GM23338 (cell line): ENCODE results near the gene GRK3. TPM values are rescaled to one million over a fixed set of nuclear protein-coding genes. Genes with fewer than 3 reads are reported as not detected.

Source experiments
- ATAC-seq: fragments of 200-7000 bp; cut with Tn5 transposase; 3 replicates; pipeline ENCODE4 v1.9.1; 2020
- DNase-seq: peaks from one replicate; pipeline ENCODE4 v3.0.0-alpha.2; 2015; ENCODE audit warnings: low spot score
- H2AFZ ChIP-seq: fragments of 200-600 bp; sonication (generic); 2 replicates; pipeline ENCODE4 v1.8.0; 2016; ENCODE audit warnings: antibody characterized with exemption, mild to moderate bottlenecking, moderate library complexity
- H3F3A ChIP-seq: fragments of 200-600 bp; sonication (generic); replicated peaks from 2 replicates; pipeline ENCODE4 v1.8.0; 2017; ENCODE audit warnings: antibody characterized with exemption, mixed run types, low read depth
- H3K27ac ChIP-seq: fragments of 200-600 bp; sonication (generic); 2 replicates; pipeline ENCODE4 v1.6.1; 2016; ENCODE audit warnings: low read depth
- H3K27me3 ChIP-seq: fragments of 200-600 bp; sonication (generic); 2 replicates; pipeline ENCODE4 v1.8.0; 2016; ENCODE audit warnings: mild to moderate bottlenecking, mixed run types, moderate library complexity; ENCODE audit not compliant: insufficient read depth
- H3K36me3 ChIP-seq: fragments of 200-600 bp; sonication (generic); 2 replicates; pipeline ENCODE4 v1.8.0; 2016; ENCODE audit warnings: mild to moderate bottlenecking; ENCODE audit not compliant: insufficient read depth
- H3K4me1 ChIP-seq: fragments of 200-600 bp; sonication (generic); 2 replicates; pipeline ENCODE4 v1.8.0; 2016; ENCODE audit warnings: mild to moderate bottlenecking, moderate library complexity; ENCODE audit not compliant: insufficient read depth
- H3K4me2 ChIP-seq: fragments of 200-600 bp; sonication (generic); 2 replicates; pipeline ENCODE4 v1.7.1; 2017; ENCODE audit warnings: mixed run types
- H3K4me3 ChIP-seq: fragments of 200-600 bp; sonication (generic); 2 replicates; pipeline ENCODE4 v1.6.1; 2016; ENCODE audit warnings: mixed run types
- H3K79me2 ChIP-seq: fragments of 200-600 bp; sonication (generic); replicated peaks from 2 replicates; pipeline ENCODE4 v1.8.0; 2017; ENCODE audit warnings: mild to moderate bottlenecking; ENCODE audit not compliant: insufficient read depth
- H3K9me2 ChIP-seq: fragments of 200-600 bp; sonication (generic); 2 replicates; pipeline ENCODE4 v1.8.0; 2017; ENCODE audit not compliant: insufficient read depth
- H4K20me1 ChIP-seq: fragments of 200-600 bp; sonication (generic); replicated peaks from 2 replicates; pipeline ENCODE4 v1.8.0; 2017; ENCODE audit warnings: mild to moderate bottlenecking; ENCODE audit not compliant: insufficient read depth
- H3K27ac Mint-ChIP-seq: 2 replicates; pipeline ENCODE4 v1.8.0; 2020; ENCODE audit warnings: inconsistent platforms, mild to moderate bottlenecking, moderate library complexity, mixed read lengths
- H3K27me3 Mint-ChIP-seq: 3 replicates; pipeline ENCODE4 v1.8.0; 2022; ENCODE audit warnings: low read depth, mild to moderate bottlenecking, moderate library complexity, mixed read lengths, inconsistent platforms; ENCODE audit not compliant: insufficient read depth, poor library complexity
- H3K36me3 Mint-ChIP-seq: 3 replicates; pipeline ENCODE4 v1.8.0; 2021; ENCODE audit warnings: low read depth, mild to moderate bottlenecking, inconsistent platforms, moderate library complexity, mixed read lengths
- H3K4me1 Mint-ChIP-seq: 3 replicates; pipeline ENCODE4 v1.8.0; 2020; ENCODE audit warnings: mild to moderate bottlenecking, inconsistent platforms, mixed read lengths
- H3K4me3 Mint-ChIP-seq: 3 replicates; pipeline ENCODE4 v1.8.0; 2021; ENCODE audit warnings: moderate library complexity, mild to moderate bottlenecking, inconsistent platforms, mixed read lengths
- H3K9me3 Mint-ChIP-seq: 3 replicates; pipeline ENCODE4 v1.8.0; 2020; ENCODE audit warnings: moderate library complexity, mild to moderate bottlenecking, inconsistent platforms, mixed read lengths
- EZH2phosphoT487 ChIP-seq: fragments of 200-600 bp; sonication (generic); IDR thresholded peaks from one replicate; pipeline ENCODE4 v1.8.1; 2018; ENCODE audit warnings: antibody characterized with exemption; ENCODE audit not compliant: unreplicated experiment
- STAT1 ChIP-seq: IDR thresholded peaks from one replicate; pipeline ENCODE4 v1.6.1; 2016; ENCODE audit warnings: antibody characterized with exemption; ENCODE audit not compliant: unreplicated experiment
- ZNF114 ChIP-seq: fragments of 250-450 bp; sonication (Bioruptor Pico); IDR thresholded peaks from 2 replicates; pipeline ENCODE4 v1.5.0; 2020; ENCODE audit warnings: mild to moderate bottlenecking, moderate library complexity
- polyA plus RNA-seq: library from polyadenylated mRNA; unstranded; fragments of >200 nt; fragmentation: Nextera tagmentation; extraction: Ambion mirVana; gene quantifications from 2 replicates; pipeline ENCODE4 v1.2.1, GENCODE V29; 2016
- total RNA-seq: library from RNA; depleted of rRNA; stranded (reverse); fragments of >200 nt; shearing (Covaris generic); gene quantifications from 2 replicates; pipeline ENCODE4 v1.2.3, GENCODE V29; 2014
- TF ChIP-seq, protein P1 (sequence below): IDR thresholded peaks from one replicate; pipeline ENCODE4 v1.6.1; 2018; ENCODE audit warnings: antibody characterized with exemption; ENCODE audit not compliant: unreplicated experiment
- TF ChIP-seq, protein P2 (sequence below), 2 experiments: fragments of 200-600 bp in 1 of 2; sonication (generic) in 1 of 2; conservative IDR thresholded peaks; 2 replicates each; pipeline versions ENCODE4 v1.5.1 to v1.6.1; 2016 to 2017; ENCODE audit warnings: antibody characterized with exemption in 2 of 2, low read depth in 2 of 2, mild to moderate bottlenecking in 2 of 2, moderate library complexity in 1 of 2

GRK3 gene
- total and polyA plus RNA-seq, 2 experiments from 2014 or later, result 6.0 to 25.3 TPM

DNA sequence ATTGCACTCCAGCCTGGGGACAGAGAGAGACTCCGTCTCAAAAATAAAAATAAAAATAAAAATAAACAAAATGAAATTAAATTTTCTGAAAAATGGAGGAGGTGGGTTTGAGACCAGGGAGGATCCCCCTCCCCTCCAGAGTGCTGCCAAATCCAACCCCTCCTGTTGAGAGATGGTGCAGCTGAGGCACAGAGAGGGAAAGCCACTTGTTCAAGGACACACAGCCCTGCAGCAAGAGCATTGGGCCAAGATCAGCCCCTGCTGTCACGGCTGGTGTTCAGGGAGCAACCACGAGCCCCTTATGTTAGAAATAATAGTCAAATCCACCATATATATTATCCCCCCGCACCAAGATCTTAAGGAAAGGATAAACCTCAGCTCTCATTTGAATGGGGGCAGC, 180.2 kb downstream of the GRK3 start:
- Mint-ChIP-seq H3K4me3 (no peak overlapping the region), H3K36me3 (no peaks in the 10 kb centered on the region), H3K27ac (no peak overlapping the region), H3K27me3 (peaks cover 9% of the 10 kb centered on the region), H3K9me3 (no peaks in the 10 kb centered on the region; the same call in 1 of the 3 replicates), H3K4me1 (peaks cover 13% of the 10 kb centered on the region; the same call in 2 of the 3 replicates)
- Histone ChIP-seq H3K4me3 (no peak overlapping the region), H2AFZ (no peak overlapping the region), H3K27me3 (no peaks in the 10 kb centered on the region), H3K79me2 (no peaks in the 10 kb centered on the region), H3F3A (no peaks in the 10 kb centered on the region), H3K4me2 (no peak overlapping the region), H3K36me3 (no peaks in the 10 kb centered on the region), H3K4me1 (no peaks in the 10 kb centered on the region), H3K9me2 (peaks cover 3% of the 10 kb centered on the region; the same call in 1 of the 2 replicates), H4K20me1 (no peaks in the 10 kb centered on the region; the same call in 1 of the 2 replicates), H3K27ac (no peak overlapping the region)
- ATAC-seq (no peak), DNase-seq (no peak)
- TF ChIP-seq, protein P1, sequence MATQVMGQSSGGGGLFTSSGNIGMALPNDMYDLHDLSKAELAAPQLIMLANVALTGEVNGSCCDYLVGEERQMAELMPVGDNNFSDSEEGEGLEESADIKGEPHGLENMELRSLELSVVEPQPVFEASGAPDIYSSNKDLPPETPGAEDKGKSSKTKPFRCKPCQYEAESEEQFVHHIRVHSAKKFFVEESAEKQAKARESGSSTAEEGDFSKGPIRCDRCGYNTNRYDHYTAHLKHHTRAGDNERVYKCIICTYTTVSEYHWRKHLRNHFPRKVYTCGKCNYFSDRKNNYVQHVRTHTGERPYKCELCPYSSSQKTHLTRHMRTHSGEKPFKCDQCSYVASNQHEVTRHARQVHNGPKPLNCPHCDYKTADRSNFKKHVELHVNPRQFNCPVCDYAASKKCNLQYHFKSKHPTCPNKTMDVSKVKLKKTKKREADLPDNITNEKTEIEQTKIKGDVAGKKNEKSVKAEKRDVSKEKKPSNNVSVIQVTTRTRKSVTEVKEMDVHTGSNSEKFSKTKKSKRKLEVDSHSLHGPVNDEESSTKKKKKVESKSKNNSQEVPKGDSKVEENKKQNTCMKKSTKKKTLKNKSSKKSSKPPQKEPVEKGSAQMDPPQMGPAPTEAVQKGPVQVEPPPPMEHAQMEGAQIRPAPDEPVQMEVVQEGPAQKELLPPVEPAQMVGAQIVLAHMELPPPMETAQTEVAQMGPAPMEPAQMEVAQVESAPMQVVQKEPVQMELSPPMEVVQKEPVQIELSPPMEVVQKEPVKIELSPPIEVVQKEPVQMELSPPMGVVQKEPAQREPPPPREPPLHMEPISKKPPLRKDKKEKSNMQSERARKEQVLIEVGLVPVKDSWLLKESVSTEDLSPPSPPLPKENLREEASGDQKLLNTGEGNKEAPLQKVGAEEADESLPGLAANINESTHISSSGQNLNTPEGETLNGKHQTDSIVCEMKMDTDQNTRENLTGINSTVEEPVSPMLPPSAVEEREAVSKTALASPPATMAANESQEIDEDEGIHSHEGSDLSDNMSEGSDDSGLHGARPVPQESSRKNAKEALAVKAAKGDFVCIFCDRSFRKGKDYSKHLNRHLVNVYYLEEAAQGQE, result no peak

DNA sequence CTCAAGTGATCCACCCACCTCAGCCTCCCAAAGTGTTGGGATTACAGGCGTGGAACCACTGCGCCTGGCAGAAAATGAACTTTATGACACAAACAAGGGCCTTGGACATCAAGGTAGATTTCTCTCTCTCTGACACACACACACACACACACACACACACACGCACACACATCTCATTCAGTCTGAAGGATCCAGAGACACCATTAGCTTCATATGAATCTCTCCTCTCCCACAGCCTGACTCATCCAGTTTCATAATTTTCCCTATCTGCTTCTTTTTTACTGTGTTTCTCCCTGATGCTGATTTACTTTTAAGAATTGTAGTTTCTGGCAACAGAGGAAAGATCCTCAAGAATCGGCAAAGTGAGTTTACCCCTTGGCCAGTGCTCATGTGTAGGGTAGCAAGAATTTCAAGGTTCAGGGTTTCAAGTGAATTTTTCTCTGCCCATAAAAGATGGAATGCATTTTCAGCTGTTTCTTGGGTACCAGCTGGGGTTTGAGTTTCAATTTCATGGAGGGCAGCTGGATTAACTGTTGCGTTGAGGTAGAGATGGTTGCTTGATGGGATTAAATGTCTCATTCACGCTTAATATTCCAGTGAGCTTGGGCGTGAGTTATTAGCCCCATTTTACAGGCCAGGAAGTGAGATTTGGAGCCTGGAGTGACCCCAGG, 181.0 kb downstream of the GRK3 start:
- Histone ChIP-seq H3K9me2 (0 out of 2 replicates have a peak, but pooled peaks cover 3% of the 10 kb centered on the region), H3K4me3 (no peak overlapping the region), H2AFZ (no peak overlapping the region), H3K27me3 (no peaks in the 10 kb centered on the region), H3K79me2 (no peaks in the 10 kb centered on the region), H3K36me3 (no peaks in the 10 kb centered on the region), H4K20me1 (no peaks in the 10 kb centered on the region; the same call in 1 of the 2 replicates), H3K4me2 (no peak overlapping the region), H3F3A (no peaks in the 10 kb centered on the region), H3K4me1 (no peaks in the 10 kb centered on the region), H3K27ac (no peak overlapping the region)
- Mint-ChIP-seq H3K4me1 (peaks cover 13% of the 10 kb centered on the region; the same call in 2 of the 3 replicates), H3K27ac (no peak overlapping the region), H3K9me3 (no peaks in the 10 kb centered on the region; the same call in 2 of the 3 replicates), H3K36me3 (no peaks in the 10 kb centered on the region), H3K4me3 (no peak overlapping the region), H3K27me3 (peaks cover 9% of the 10 kb centered on the region)
- ATAC-seq, result no peak
- DNase-seq, result no peak
- TF ChIP-seq, protein P1, result no peak
- TF ChIP-seq, protein P2, sequence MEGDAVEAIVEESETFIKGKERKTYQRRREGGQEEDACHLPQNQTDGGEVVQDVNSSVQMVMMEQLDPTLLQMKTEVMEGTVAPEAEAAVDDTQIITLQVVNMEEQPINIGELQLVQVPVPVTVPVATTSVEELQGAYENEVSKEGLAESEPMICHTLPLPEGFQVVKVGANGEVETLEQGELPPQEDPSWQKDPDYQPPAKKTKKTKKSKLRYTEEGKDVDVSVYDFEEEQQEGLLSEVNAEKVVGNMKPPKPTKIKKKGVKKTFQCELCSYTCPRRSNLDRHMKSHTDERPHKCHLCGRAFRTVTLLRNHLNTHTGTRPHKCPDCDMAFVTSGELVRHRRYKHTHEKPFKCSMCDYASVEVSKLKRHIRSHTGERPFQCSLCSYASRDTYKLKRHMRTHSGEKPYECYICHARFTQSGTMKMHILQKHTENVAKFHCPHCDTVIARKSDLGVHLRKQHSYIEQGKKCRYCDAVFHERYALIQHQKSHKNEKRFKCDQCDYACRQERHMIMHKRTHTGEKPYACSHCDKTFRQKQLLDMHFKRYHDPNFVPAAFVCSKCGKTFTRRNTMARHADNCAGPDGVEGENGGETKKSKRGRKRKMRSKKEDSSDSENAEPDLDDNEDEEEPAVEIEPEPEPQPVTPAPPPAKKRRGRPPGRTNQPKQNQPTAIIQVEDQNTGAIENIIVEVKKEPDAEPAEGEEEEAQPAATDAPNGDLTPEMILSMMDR (conservative IDR thresholded peaks at IDR 0.05; ENCODE audit: low read depth in 2 of 2), result no peak
- TF ChIP-seq STAT1 (no peak), ZNF114 (CRISPR knock-in tag) (no peak), EZH2phosphoT487 (no peak)
